NCI-H2171 (cell line): Measurements from ENCODE around the gene KCNJ6.
"Not testable (repeated sequence)": the region's sequence is repeated elsewhere in the genome, so short reads cannot be mapped to it uniquely, and the experiment has no call there.

Experiments
- DNase-seq: peaks from one replicate; lab custom pipeline; 2025; lab: John Stamatoyannopoulos, UW

The KCNJ6 gene

GRCh38 chr21:37769656-37770055, 146.6 kb downstream of the KCNJ6 start:
- DNase-seq: no peak

GRCh38 chr21:37767984-37768383, 148.3 kb downstream of the KCNJ6 start:
- peak; percentile 64 for DNase-seq

GRCh38 chr21:37766129-37766528, 150.1 kb downstream of the KCNJ6 start:
- DNase-seq: no peak

- DNase-seq: no peak
Measured at GRCh38 chr21:37765221-37765900, 150.9 kb downstream of the KCNJ6 start.

GRCh38 chr21:37764691-37765090, 151.6 kb downstream of the KCNJ6 start:
- DNase-seq: no peak

- no peak for DNase-seq
Measured at GRCh38 chr21:37763298-37763697, 153.0 kb downstream of the KCNJ6 start.

GRCh38 chr21:37762606-37763005, 153.7 kb downstream of the KCNJ6 start:
- peak; percentile 64 for DNase-seq

- not testable (repeated sequence) for DNase-seq
Measured at GRCh38 chr21:37761406-37761805, 154.9 kb downstream of the KCNJ6 start.

GRCh38 chr21:37759777-37760176, 156.5 kb downstream of the KCNJ6 start:
- DNase-seq: no peak

GRCh38 chr21:37758982-37759381, 157.3 kb downstream of the KCNJ6 start:
- DNase-seq: peak; percentile 55

- peak; percentile 63 for DNase-seq
Measured at GRCh38 chr21:37757606-37758376, 158.5 kb downstream of the KCNJ6 start.

- no peak for DNase-seq
Measured at GRCh38 chr21:37753122-37753599, 163.1 kb downstream of the KCNJ6 start.

- no peak for DNase-seq
Measured at GRCh38 chr21:37751268-37751975, 164.8 kb downstream of the KCNJ6 start.

- DNase-seq: no peak
Measured at GRCh38 chr21:37749132-37749531, 167.1 kb downstream of the KCNJ6 start.

GRCh38 chr21:37748351-37748750, 167.9 kb downstream of the KCNJ6 start:
- DNase-seq: no peak

GRCh38 chr21:37746849-37747248, 169.4 kb downstream of the KCNJ6 start:
- DNase-seq: no peak

- no peak for DNase-seq
Measured at GRCh38 chr21:37744551-37744950, 171.7 kb downstream of the KCNJ6 start.

GRCh38 chr21:37742532-37742931, 173.7 kb downstream of the KCNJ6 start:
- no peak for DNase-seq

GRCh38 chr21:37742115-37742514, 174.1 kb downstream of the KCNJ6 start:
- DNase-seq: no peak

GRCh38 chr21:37737996-37738395, 178.3 kb downstream of the KCNJ6 start:
- DNase-seq: no peak

- DNase-seq: no peak
Measured at GRCh38 chr21:37737507-37737906, 178.8 kb downstream of the KCNJ6 start.

GRCh38 chr21:37734846-37735245, 181.4 kb downstream of the KCNJ6 start:
- DNase-seq: no peak

- DNase-seq: no peak
Measured at GRCh38 chr21:37732927-37733326, 183.3 kb downstream of the KCNJ6 start.
